HL-60/S4 treated with retinoic acid at 250 ng/mL for 4 days and 3 days (cell line): Measurements from ENCODE around the gene DNAJB4.

Experiments used
- in situ Hi-C: fragments of 300-500 bp; cut with MboI; formaldehyde crosslinking; loops from 2 replicates; pipeline ENCODE4 v1.7.0; 2022; ENCODE audit warnings: low sequenced_read_pairs

DNAJB4 gene

GRCh38 chr1:78004719-78005447, at the start of gene DNAJB4:
Gene DNAJB4 (plus strand): TSS chr1:78004939. CDS start chr1:78005111, 172 bp downstream.
- in situ Hi-C loops = no loop called here

- in situ Hi-C loops = no loop called here
Measured at GRCh38 chr1:77955709-77956108, 49.0 kb upstream of the DNAJB4 start.

- in situ Hi-C loops = no loop called here
Measured at GRCh38 chr1:77956464-77956863, 48.3 kb upstream of the DNAJB4 start.

- in situ Hi-C loops = no loop called here
Measured at GRCh38 chr1:77958391-77958790, 46.3 kb upstream of the DNAJB4 start.

GRCh38 chr1:77958850-77959249, 45.9 kb upstream of the DNAJB4 start:
- in situ Hi-C loops = no loop called here

- in situ Hi-C loops = no loop called here
Measured at GRCh38 chr1:77961392-77961791, 43.3 kb upstream of the DNAJB4 start.

GRCh38 chr1:77966291-77966690, 38.4 kb upstream of the DNAJB4 start:
- in situ Hi-C loops = no loop called here

- in situ Hi-C loops = no loop called here
Measured at GRCh38 chr1:77970192-77970591, 34.5 kb upstream of the DNAJB4 start.

- in situ Hi-C loops = no loop called here
Measured at GRCh38 chr1:77972080-77972479, 32.7 kb upstream of the DNAJB4 start.

GRCh38 chr1:77975386-77975785, 29.4 kb upstream of the DNAJB4 start:
- in situ Hi-C loops = no loop called here

- in situ Hi-C loops = no loop called here
Measured at GRCh38 chr1:77975907-77976306, 28.8 kb upstream of the DNAJB4 start.

GRCh38 chr1:77976433-77977076, 28.2 kb upstream of the DNAJB4 start:
- in situ Hi-C loops = no loop called here

GRCh38 chr1:77977989-77978292, 26.8 kb upstream of the DNAJB4 start:
- in situ Hi-C loops = no loop called here

- in situ Hi-C loops = no loop called here
Measured at GRCh38 chr1:77978293-77978968, 26.3 kb upstream of the DNAJB4 start.

GRCh38 chr1:77978969-77979876, 25.5 kb upstream of the DNAJB4 start, which contains the start of gene FUBP1:
Gene FUBP1 (minus strand): TSS chr1:77979072. CDS start chr1:77979004, 68 bp downstream.
- in situ Hi-C loops = no loop called here

GRCh38 chr1:77983352-77983996, 21.3 kb upstream of the DNAJB4 start:
- in situ Hi-C loops = loop anchor here (10.0 kb wide), 1 partner anchor 61 kb away; the partner anchor contains the start of gene GIPC2

- in situ Hi-C loops = loop anchor here (10.0 kb wide), 1 partner anchor 61 kb away; the partner anchor contains the start of gene GIPC2
Measured at GRCh38 chr1:77983997-77984355, 20.8 kb upstream of the DNAJB4 start.

- in situ Hi-C loops = loop anchor here (10.0 kb wide), 1 partner anchor 60 kb away; the partner anchor contains the start of gene GIPC2
Measured at GRCh38 chr1:77984629-77985028, 20.1 kb upstream of the DNAJB4 start.

- in situ Hi-C loops = loop anchor here (10.0 kb wide), 1 partner anchor 58 kb away; the partner anchor contains the start of gene GIPC2
Measured at GRCh38 chr1:77986810-77987209, 17.9 kb upstream of the DNAJB4 start.

- in situ Hi-C loops = loop anchor here (10.0 kb wide), 1 partner anchor 57 kb away; the partner anchor contains the start of gene GIPC2
Measured at GRCh38 chr1:77987919-77988318, 16.8 kb upstream of the DNAJB4 start.
